ENCODE measurements around the gene LY6G5B.

The LY6G5B gene

DNA sequence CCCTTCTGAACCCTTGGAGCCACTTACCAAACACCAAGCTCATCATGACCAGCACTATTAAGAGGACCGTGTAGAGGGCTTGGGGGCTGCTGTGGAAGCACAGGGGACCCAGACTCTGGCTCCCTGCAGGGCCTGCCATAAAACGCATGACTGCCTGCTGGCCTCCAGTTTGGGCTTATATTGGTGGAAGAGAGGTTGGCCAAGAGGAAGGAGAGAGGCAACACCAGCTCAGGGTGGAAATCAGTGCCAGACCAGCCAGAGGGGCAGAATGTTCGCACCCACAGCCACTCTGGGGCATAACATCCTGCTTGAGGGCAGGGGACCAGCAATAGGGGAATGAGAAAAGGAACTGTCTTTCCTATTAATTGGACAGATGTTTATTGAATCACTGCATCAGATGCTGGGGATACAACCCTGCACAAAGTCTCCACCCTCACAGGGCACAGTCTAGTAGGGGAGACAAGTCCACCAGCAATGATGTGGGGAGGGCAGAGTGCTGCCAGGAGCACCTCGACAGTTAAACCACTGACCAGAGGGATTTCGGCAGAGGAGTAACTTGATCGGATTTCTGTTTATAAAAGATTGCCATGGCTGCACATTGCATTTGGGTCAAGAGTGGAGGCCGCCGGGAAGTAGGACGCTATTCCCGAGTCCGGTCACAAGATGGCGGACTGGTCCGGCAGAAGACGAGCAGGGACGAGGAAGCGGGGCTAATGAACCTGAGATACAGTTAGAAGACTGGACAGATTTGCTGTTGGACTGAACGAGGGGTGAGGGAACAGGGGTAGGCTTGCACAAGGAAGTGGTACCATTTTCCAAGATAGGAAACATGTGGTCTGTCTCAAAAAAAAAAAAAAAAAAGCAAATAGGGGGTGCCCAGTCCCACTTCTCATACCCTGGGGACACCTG is 10.7 kb downstream of the LY6G5B start, which contains the start of gene LY6G5C:
TSS of gene LY6G5C (minus strand) at position 842 of the 909 bp plus-strand sequence. CDS start at position 148, 694 bp downstream.
- peak within 1 kb of the TSS; percentile 42 for H3K4me3 ChIP-seq (ENCODE audit: insufficient read depth, low read depth, low read length)
- 13 to 17% methylated on average over 17 of the region's 17 CpGs for WGBS, 2 experiments
- peaks cover 9% of the 10 kb centered on the region for H3K4me1 ChIP-seq (ENCODE audit: control insufficient read depth, insufficient read depth, low read length)
- H3K36me3 ChIP-seq (ENCODE audit: control insufficient read depth, insufficient read depth, low read length) = no peaks in the 10 kb centered on the region
- no peak within 1 kb of the TSS for H3K27ac ChIP-seq (ENCODE audit: insufficient read depth, low read depth, low read length, poor library complexity, severe bottlenecking)
- peaks cover 22% of the 10 kb centered on the region for H3K27me3 ChIP-seq (ENCODE audit: control insufficient read depth, insufficient read depth, low read length, poor library complexity, severe bottlenecking)
- H3K9me3 ChIP-seq (ENCODE audit: control insufficient read depth, low read length) = no peaks in the 10 kb centered on the region

DNA sequence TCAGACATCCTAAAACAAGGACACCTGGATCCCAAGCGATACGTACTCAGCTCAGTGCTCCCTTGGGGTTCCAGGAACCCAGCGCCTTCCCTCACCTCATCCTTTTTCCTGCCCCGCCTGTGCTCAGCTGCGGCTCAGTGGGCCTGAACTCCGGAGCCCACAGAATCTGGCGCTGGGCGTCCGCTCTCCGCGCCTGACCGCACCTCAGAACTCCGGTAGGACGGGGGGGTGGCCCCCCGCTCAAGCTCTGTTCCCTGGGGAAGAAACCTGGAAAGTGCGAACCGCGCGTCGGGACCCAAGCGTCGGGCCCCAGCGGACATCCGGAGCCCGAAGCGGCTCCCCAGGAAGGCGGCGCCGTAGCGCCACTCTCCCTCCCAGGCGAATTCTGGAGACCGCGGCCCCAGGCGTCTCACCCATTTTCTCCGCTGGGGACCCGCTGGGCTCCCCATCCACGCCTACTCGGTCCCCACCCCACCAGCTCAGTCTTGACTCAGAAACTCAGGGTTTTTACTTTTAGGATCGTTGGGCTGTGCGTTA is 11.4 kb downstream of the LY6G5B start:
- Histone ChIP-seq H3K9me3 (ENCODE audit: control insufficient read depth, low read length) (no peaks in the 10 kb centered on the region), H3K4me3 (ENCODE audit: insufficient read depth, low read depth, low read length) (peak overlapping the region; percentile 42), H3K36me3 (ENCODE audit: control insufficient read depth, insufficient read depth, low read length) (no peaks in the 10 kb centered on the region), H3K4me1 (ENCODE audit: control insufficient read depth, insufficient read depth, low read length) (peaks cover 9% of the 10 kb centered on the region), H3K27ac (ENCODE audit: insufficient read depth, low read depth, low read length, poor library complexity, severe bottlenecking) (no peak overlapping the region), H3K27me3 (ENCODE audit: control insufficient read depth, insufficient read depth, low read length, poor library complexity, severe bottlenecking) (peaks cover 22% of the 10 kb centered on the region)
- 2% methylated on average over 40 of the region's 40 CpGs for WGBS, 2 experiments

DNA sequence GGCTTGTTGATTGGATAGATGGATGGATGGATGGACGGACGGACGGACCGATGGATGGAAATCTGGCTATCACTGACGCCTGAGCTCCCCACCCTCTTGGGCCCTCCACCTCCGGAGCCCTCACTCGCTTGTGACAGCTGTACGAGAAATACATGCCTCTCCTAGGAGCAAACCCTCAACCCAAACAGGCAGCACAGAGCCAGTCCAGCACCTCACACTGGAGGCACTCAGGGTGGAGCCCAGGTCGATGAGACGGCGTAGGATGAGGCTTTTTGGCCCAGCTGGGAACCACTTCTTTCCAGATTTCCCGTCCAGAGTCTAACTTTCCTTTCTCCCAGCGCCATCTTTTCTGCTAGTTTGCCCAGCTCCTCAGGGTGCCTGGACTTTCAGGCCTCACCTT is 13.8 kb downstream of the LY6G5B start:
- Histone ChIP-seq H3K27ac (ENCODE audit: insufficient read depth, low read depth, low read length, poor library complexity, severe bottlenecking) (no peak overlapping the region), H3K36me3 (ENCODE audit: control insufficient read depth, insufficient read depth, low read length) (peaks cover 18% of the 10 kb centered on the region), H3K4me3 (ENCODE audit: insufficient read depth, low read depth, low read length) (peak overlapping the region; percentile 35), H3K4me1 (ENCODE audit: control insufficient read depth, insufficient read depth, low read length) (peaks cover 9% of the 10 kb centered on the region), H3K9me3 (ENCODE audit: control insufficient read depth, low read length) (no peaks in the 10 kb centered on the region), H3K27me3 (ENCODE audit: control insufficient read depth, insufficient read depth, low read length, poor library complexity, severe bottlenecking) (peaks cover 22% of the 10 kb centered on the region)
- 72 to 73% methylated on average over 13 of the region's 13 CpGs for WGBS, 2 experiments

DNA sequence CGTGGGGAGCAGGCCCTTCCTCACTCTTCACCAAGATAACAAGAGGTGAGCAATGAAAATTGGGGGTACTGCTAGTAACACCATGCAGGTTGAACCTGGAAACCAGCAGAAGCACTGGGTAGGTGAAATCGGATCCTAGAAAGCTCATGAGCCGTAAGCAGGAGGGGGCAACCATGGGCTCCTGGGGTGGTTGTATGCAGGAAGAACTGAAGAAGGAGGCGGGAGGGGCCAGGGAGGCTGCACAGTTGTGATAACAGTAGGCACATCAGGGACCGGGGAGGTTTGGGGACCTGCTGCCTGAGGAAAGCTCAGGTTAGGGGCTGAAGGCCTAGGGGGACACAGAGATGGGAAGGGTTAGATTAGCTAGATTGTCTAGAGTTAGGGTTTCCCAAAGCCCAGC is 16.7 kb downstream of the LY6G5B start:
- peaks cover 10% of the 10 kb centered on the region for H3K27me3 ChIP-seq (ENCODE audit: control insufficient read depth, insufficient read depth, low read length, poor library complexity, severe bottlenecking)
- H3K4me1 ChIP-seq (ENCODE audit: control insufficient read depth, insufficient read depth, low read length) = peaks cover 9% of the 10 kb centered on the region
- peaks cover 18% of the 10 kb centered on the region for H3K36me3 ChIP-seq (ENCODE audit: control insufficient read depth, insufficient read depth, low read length)
- no peak overlapping the region for H3K4me3 ChIP-seq (ENCODE audit: insufficient read depth, low read depth, low read length)
- WGBS, 2 experiments = 93 to 95% methylated on average over 5 of the region's 5 CpGs
- H3K27ac ChIP-seq (ENCODE audit: insufficient read depth, low read depth, low read length, poor library complexity, severe bottlenecking) = no peak overlapping the region
- no peaks in the 10 kb centered on the region for H3K9me3 ChIP-seq (ENCODE audit: control insufficient read depth, low read length)

DNA sequence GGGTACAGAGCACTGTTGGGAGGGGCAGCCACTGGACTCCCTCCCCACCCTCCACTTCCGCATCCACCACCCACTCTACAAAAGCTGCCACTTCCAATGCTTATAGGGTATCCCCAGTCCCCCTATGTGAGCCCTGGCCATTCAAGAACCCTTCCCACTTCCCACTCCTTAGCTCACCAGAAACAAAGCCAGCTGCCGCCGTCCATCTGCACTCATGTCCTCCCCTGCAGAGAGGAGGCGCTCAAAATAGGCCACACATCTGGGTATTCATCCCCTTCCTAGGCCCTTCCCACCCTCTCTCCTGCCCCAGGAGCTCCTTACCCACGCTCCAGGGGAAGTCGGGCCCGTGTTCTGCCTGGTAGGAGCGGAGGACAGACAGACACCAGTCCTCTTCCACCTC is 17.5 kb downstream of the LY6G5B start:
- Histone ChIP-seq H3K4me3 (ENCODE audit: insufficient read depth, low read depth, low read length) (no peak overlapping the region), H3K27ac (ENCODE audit: insufficient read depth, low read depth, low read length, poor library complexity, severe bottlenecking) (no peak overlapping the region), H3K27me3 (ENCODE audit: control insufficient read depth, insufficient read depth, low read length, poor library complexity, severe bottlenecking) (peaks cover 2% of the 10 kb centered on the region), H3K9me3 (ENCODE audit: control insufficient read depth, low read length) (no peaks in the 10 kb centered on the region), H3K4me1 (ENCODE audit: control insufficient read depth, insufficient read depth, low read length) (peaks cover 9% of the 10 kb centered on the region), H3K36me3 (ENCODE audit: control insufficient read depth, insufficient read depth, low read length) (peaks cover 18% of the 10 kb centered on the region)
- 81% methylated on average over 8 of the region's 8 CpGs for WGBS, 2 experiments

DNA sequence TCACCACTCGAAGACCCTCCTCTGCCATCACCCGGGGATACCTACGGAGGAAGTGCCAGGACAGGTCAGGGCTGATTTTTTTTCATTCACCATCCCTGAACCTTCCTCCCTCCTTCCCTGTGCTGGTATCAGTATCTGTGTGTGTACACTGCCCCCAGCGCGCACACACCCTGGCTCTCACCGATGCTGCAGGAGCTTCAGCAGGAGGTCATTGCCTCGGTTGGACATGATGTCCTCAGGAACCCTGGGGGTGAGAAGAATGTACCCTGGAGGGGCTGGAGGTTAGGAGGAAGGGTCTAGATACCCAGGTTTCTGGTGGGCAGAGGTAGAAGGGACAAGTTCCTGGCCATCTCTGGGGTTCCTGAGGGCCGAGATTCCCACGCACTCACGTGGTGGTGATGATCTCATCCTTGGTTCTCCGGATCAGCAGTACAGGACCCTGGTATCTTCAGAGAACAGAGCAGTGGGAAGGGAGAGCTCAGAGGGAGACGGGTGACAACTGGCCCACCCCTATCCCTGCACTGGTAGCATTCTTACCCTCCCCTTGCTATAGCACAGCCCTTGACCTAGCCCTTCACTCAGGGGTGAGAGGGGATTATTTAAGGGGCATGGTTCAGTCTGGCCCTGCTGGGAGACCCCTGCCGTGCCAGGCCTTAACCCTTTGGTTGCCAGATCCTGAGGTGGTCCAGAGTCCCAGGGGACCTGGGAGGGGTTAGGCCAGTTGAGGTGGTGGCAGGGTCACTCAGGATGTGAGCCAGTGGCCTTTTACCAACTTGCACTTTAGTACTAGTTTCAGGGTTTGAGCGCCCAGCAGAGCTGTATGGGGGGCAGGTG is 18.3 kb downstream of the LY6G5B start:
- 91 to 92% methylated on average over 14 of the region's 14 CpGs for WGBS, 2 experiments
- no peaks in the 10 kb centered on the region for H3K9me3 ChIP-seq (ENCODE audit: control insufficient read depth, low read length)
- H3K4me3 ChIP-seq (ENCODE audit: insufficient read depth, low read depth, low read length) = no peak overlapping the region
- no peak overlapping the region for H3K27ac ChIP-seq (ENCODE audit: insufficient read depth, low read depth, low read length, poor library complexity, severe bottlenecking)
- no peaks in the 10 kb centered on the region for H3K27me3 ChIP-seq (ENCODE audit: control insufficient read depth, insufficient read depth, low read length, poor library complexity, severe bottlenecking)
- H3K36me3 ChIP-seq (ENCODE audit: control insufficient read depth, insufficient read depth, low read length) = peaks cover 21% of the 10 kb centered on the region
- H3K4me1 ChIP-seq (ENCODE audit: control insufficient read depth, insufficient read depth, low read length) = peaks cover 9% of the 10 kb centered on the region

DNA sequence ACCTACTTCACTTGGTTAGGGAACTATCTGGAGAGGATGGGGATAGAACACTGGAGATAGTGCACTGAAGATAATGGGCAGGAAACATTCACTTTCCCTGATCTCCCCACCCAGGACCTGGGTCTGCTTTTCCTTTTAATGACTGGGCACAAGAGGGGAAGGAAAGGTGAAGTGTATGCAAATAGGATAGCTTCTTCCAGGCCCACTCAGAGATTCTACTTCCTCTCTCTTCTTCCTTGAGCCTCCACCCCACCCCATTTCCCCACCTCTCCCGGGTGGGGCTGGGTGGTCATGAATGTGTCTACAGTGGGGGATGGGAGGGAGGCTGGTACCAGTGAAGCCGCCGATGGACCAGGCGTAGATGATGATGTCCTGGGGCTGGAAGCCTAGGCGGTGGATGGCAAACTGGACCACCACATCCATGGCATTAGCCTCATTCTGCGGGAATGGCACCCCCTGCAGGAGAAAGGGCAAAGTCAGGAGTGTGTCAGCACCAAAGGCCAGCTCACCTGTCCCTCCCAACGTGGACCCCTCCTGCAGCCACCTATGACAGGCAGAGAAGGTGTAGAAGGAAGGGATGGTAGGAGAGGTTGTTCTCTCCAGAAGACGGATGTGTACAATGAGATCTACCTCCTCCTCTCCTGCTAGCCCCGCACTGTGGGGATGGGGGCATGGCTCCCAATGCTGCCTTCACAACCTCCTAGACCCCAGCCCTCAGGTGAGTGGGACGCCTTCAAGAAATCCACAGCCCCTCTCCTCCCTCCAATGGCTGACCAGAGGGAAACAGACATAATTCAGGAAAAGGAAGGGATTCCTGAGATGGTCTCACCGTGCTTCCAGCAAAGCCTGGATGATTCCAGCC is 19.7 kb downstream of the LY6G5B start:
- Histone ChIP-seq H3K27ac (ENCODE audit: insufficient read depth, low read depth, low read length, poor library complexity, severe bottlenecking) (no peak overlapping the region), H3K4me1 (ENCODE audit: control insufficient read depth, insufficient read depth, low read length) (no peaks in the 10 kb centered on the region), H3K27me3 (ENCODE audit: control insufficient read depth, insufficient read depth, low read length, poor library complexity, severe bottlenecking) (no peaks in the 10 kb centered on the region), H3K4me3 (ENCODE audit: insufficient read depth, low read depth, low read length) (no peak overlapping the region), H3K36me3 (ENCODE audit: control insufficient read depth, insufficient read depth, low read length) (peaks cover 23% of the 10 kb centered on the region), H3K9me3 (ENCODE audit: control insufficient read depth, low read length) (no peaks in the 10 kb centered on the region)
- WGBS, 2 experiments = 84 to 88% methylated on average over 10 to 11 of the region's 11 CpGs

DNA sequence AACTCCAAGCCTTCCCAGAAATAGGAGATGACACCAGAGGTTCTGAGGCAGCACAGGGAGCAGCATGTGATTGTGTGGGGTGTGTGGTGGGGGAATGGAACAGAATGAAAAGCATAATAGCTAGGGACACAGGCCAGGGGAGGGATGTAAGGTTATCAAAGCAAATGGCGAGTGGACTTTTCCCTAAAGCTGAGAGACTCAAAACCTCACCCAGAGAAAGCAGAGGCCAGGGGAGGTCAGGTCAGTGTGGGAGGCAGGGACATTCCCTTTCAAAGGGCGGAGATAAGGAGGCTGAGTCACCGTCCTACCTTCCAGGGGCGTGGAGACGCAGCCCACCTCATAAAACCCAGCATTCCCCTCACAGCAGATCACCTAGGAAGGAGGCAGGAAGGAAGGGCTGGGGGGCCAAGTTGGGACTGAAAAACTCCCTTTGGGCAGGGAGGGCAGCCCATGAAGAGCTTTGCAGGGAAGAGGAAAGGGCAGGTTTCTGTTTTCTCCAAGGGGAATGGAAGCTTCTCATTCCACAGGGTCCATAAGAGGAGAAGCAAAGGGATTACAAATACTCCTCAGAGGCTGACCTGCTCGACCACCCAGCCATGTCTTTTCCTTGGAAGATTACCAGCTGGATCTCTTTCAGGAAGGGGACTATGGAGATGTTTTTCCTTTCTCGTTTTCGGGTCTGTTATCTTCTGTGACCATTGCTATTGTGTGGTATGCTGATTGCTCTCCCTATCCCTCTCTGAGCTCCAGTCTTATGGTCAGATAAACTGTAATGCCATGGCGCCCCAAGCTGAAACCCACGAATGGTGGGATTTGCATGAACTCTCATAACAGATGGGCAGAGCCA is 20.7 kb downstream of the LY6G5B start:
- Histone ChIP-seq H3K4me1 (ENCODE audit: control insufficient read depth, insufficient read depth, low read length) (no peaks in the 10 kb centered on the region), H3K27ac (ENCODE audit: insufficient read depth, low read depth, low read length, poor library complexity, severe bottlenecking) (no peak overlapping the region), H3K27me3 (ENCODE audit: control insufficient read depth, insufficient read depth, low read length, poor library complexity, severe bottlenecking) (no peaks in the 10 kb centered on the region), H3K36me3 (ENCODE audit: control insufficient read depth, insufficient read depth, low read length) (peaks cover 30% of the 10 kb centered on the region), H3K9me3 (ENCODE audit: control insufficient read depth, low read length) (no peaks in the 10 kb centered on the region), H3K4me3 (ENCODE audit: insufficient read depth, low read depth, low read length) (no peak overlapping the region)
- WGBS, 2 experiments = 92 to 93% methylated on average over 8 to 10 of the region's 10 CpGs

DNA sequence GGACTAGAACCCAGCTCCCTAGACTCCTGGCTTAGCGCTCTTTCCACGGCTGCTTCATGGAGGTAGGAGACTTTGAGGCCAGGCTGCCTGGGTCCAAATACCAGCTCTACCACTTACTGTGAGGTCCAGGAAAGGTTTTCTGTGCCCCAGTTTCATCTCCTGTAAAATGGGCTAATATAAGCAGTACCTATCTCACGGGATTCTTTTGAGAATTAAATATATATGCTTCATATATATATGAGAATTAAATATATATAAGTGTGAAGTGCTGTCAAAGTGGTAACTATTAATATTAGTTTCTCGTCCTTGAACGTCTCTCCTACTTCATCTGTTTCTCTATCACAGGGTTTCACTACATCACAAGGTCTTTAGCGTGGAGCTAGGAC is 21.3 kb downstream of the LY6G5B start:
- Histone ChIP-seq H3K27ac (ENCODE audit: insufficient read depth, low read depth, low read length, poor library complexity, severe bottlenecking) (no peak overlapping the region), H3K4me3 (ENCODE audit: insufficient read depth, low read depth, low read length) (no peak overlapping the region), H3K27me3 (ENCODE audit: control insufficient read depth, insufficient read depth, low read length, poor library complexity, severe bottlenecking) (no peaks in the 10 kb centered on the region), H3K4me1 (ENCODE audit: control insufficient read depth, insufficient read depth, low read length) (no peaks in the 10 kb centered on the region), H3K36me3 (ENCODE audit: control insufficient read depth, insufficient read depth, low read length) (peaks cover 30% of the 10 kb centered on the region), H3K9me3 (ENCODE audit: control insufficient read depth, low read length) (no peaks in the 10 kb centered on the region)
- WGBS, 2 experiments = 96 to 100% methylated on average over 4 to 5 of the region's 6 CpGs

Measured in ectodermal cell (in vitro differentiated cells).